ENCODE measurements around the gene CORO2A. TPM values are rescaled to one million over a fixed set of nuclear protein-coding genes. Genes with fewer than 3 reads are reported as not detected.

The CORO2A gene
- total RNA-seq, 6 experiments from 2014 or later = 0.84 to 2.4 (median 1.1) TPM

DNA sequence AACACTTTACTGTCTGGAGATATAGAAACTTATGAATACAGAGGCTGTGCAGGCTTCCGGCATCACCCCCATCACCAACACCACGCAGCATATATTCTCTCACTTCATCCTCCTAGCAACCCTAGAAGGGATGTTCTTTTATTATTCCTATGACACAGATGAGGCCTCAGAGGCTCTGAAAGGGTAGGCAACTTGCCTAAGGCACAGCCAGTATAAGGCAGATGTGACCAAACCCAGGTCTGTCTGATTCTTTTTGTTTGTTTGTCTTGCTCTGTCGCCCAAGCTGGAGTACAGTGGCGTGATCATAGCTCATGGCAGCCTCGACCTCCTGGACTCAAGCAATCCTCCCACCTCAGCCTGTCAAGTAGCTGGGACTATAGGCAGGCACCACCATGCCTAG, 22.8 kb upstream of the CORO2A start:
- Mint-ChIP-seq H3K27me3 (ENCODE audit: insufficient read depth) (no peaks in the 10 kb centered on the region; the same call in none of the 2 replicates), H3K36me3 (ENCODE audit: low read depth) (peaks cover 24% of the 10 kb centered on the region), H3K27ac (peak overlapping the region; percentile 35), H3K4me3 (no peak overlapping the region), H3K9me3 (no peaks in the 10 kb centered on the region), H3K4me1 (ENCODE audit: low read depth) (peaks cover 24% of the 10 kb centered on the region)
- TF ChIP-seq, protein P1, sequence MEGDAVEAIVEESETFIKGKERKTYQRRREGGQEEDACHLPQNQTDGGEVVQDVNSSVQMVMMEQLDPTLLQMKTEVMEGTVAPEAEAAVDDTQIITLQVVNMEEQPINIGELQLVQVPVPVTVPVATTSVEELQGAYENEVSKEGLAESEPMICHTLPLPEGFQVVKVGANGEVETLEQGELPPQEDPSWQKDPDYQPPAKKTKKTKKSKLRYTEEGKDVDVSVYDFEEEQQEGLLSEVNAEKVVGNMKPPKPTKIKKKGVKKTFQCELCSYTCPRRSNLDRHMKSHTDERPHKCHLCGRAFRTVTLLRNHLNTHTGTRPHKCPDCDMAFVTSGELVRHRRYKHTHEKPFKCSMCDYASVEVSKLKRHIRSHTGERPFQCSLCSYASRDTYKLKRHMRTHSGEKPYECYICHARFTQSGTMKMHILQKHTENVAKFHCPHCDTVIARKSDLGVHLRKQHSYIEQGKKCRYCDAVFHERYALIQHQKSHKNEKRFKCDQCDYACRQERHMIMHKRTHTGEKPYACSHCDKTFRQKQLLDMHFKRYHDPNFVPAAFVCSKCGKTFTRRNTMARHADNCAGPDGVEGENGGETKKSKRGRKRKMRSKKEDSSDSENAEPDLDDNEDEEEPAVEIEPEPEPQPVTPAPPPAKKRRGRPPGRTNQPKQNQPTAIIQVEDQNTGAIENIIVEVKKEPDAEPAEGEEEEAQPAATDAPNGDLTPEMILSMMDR (IDR thresholded peaks at IDR 0.05) = no peak
- peak; percentile 48 for DNase-seq

- Mint-ChIP-seq H3K4me3 (no peak overlapping the region), H3K9me3 (no peaks in the 10 kb centered on the region), H3K36me3 (ENCODE audit: low read depth) (peaks cover 23% of the 10 kb centered on the region), H3K27me3 (ENCODE audit: insufficient read depth) (no peaks in the 10 kb centered on the region; the same call in none of the 2 replicates), H3K27ac (peak overlapping the region; percentile 35), H3K4me1 (ENCODE audit: low read depth) (peaks cover 24% of the 10 kb centered on the region)
- TF ChIP-seq, protein P1 (IDR thresholded peaks at IDR 0.05) = no peak
- DNase-seq = no peak
These were observed 22.4 kb upstream of the CORO2A start for GRCh38 chr9:98214811-98215210.

- Mint-ChIP-seq H3K4me1 (ENCODE audit: low read depth) (peaks cover 23% of the 10 kb centered on the region), H3K27ac (no peak overlapping the region), H3K9me3 (no peaks in the 10 kb centered on the region), H3K4me3 (no peak overlapping the region), H3K36me3 (ENCODE audit: low read depth) (peaks cover 4% of the 10 kb centered on the region; the same call in 1 of the 2 replicates), H3K27me3 (ENCODE audit: insufficient read depth) (no peaks in the 10 kb centered on the region; the same call in none of the 2 replicates)
- no peak for DNase-seq
- TF ChIP-seq, protein P1 (IDR thresholded peaks at IDR 0.05) = no peak
These were observed 18.8 kb upstream of the CORO2A start for GRCh38 chr9:98211260-98211659.

GRCh38 chr9:98210435-98210834, 18.0 kb upstream of the CORO2A start:
- no peaks in the 10 kb centered on the region; the same call in none of the 2 replicates for H3K27me3 Mint-ChIP-seq (ENCODE audit: insufficient read depth)
- H3K27ac Mint-ChIP-seq = no peak overlapping the region
- peaks cover 24% of the 10 kb centered on the region for H3K4me1 Mint-ChIP-seq (ENCODE audit: low read depth)
- H3K36me3 Mint-ChIP-seq (ENCODE audit: low read depth) = peaks cover 4% of the 10 kb centered on the region; the same call in 1 of the 2 replicates
- TF ChIP-seq, protein P1 (IDR thresholded peaks at IDR 0.05) = no peak
- H3K4me3 Mint-ChIP-seq = no peak overlapping the region
- no peaks in the 10 kb centered on the region for H3K9me3 Mint-ChIP-seq
- DNase-seq = no peak

- TF ChIP-seq, protein P1 (IDR thresholded peaks at IDR 0.05) = no peak
- no peaks in the 10 kb centered on the region; the same call in 1 of the 2 replicates for H3K36me3 Mint-ChIP-seq (ENCODE audit: low read depth)
- H3K4me1 Mint-ChIP-seq (ENCODE audit: low read depth) = peaks cover 15% of the 10 kb centered on the region
- no peak overlapping the region for H3K4me3 Mint-ChIP-seq
- no peak for DNase-seq
- H3K9me3 Mint-ChIP-seq = no peaks in the 10 kb centered on the region
- no peaks in the 10 kb centered on the region; the same call in none of the 2 replicates for H3K27me3 Mint-ChIP-seq (ENCODE audit: insufficient read depth)
- no peak overlapping the region for H3K27ac Mint-ChIP-seq
These were observed 17.1 kb upstream of the CORO2A start for GRCh38 chr9:98209530-98209929.

All from HFFc6 (cell line).